GM12864 (cell line): Measurements from ENCODE around the gene HLA-DQA2.
A peak's percentile ranks its signal among the peaks of the same experiment; 100 is the strongest.
"Not testable (repeated sequence)": the region's sequence is repeated elsewhere in the genome, so short reads cannot be mapped to it uniquely, and the experiment has no call there.

Experiments used
- DNase-seq: peaks from one replicate; pipeline ENCODE4 v3.0.0-alpha.2; 2011; ENCODE audit warnings: low read depth
- H3K4me3 ChIP-seq: 2 replicates; pipeline ENCODE4 v1.5.1; 2011; ENCODE audit warnings: mild to moderate bottlenecking, low read depth, low read length, control low read depth
- TF ChIP-seq, protein P1 (sequence below): IDR thresholded peaks from 2 replicates; pipeline ENCODE4 v1.5.1; 2011; ENCODE audit warnings: low read depth, mild to moderate bottlenecking, moderate library complexity, low read length, control low read depth, inconsistent platforms; ENCODE audit errors: missing control alignments

HLA-DQA2 gene

GRCh38 chr6:32775071-32775470, 33.9 kb downstream of the HLA-DQA2 start:
- DNase-seq = no peak
- H3K4me3 ChIP-seq = no peak overlapping the region
- TF ChIP-seq, protein P1, sequence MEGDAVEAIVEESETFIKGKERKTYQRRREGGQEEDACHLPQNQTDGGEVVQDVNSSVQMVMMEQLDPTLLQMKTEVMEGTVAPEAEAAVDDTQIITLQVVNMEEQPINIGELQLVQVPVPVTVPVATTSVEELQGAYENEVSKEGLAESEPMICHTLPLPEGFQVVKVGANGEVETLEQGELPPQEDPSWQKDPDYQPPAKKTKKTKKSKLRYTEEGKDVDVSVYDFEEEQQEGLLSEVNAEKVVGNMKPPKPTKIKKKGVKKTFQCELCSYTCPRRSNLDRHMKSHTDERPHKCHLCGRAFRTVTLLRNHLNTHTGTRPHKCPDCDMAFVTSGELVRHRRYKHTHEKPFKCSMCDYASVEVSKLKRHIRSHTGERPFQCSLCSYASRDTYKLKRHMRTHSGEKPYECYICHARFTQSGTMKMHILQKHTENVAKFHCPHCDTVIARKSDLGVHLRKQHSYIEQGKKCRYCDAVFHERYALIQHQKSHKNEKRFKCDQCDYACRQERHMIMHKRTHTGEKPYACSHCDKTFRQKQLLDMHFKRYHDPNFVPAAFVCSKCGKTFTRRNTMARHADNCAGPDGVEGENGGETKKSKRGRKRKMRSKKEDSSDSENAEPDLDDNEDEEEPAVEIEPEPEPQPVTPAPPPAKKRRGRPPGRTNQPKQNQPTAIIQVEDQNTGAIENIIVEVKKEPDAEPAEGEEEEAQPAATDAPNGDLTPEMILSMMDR = no peak

DNA sequence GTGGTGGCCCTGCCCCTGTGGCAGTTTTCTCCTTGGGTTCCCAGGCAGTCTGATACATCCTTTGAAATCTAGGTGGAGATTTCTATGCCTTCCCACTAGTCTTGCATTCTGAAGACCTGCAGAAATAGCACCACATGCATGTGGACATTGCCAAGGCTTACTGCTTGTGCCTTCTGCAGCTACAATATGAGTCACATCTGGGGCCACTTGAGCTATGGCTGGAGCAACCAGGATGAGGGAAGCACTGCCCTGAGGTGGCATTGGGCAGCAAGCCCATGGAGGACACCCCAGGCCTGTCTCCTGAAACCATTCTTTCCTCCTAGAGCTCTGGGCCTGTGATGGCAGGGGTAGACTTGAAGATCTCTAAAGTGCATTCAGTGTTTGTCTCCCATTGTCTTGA, 37.8 kb downstream of the HLA-DQA2 start:
- DNase-seq = no peak
- no peak overlapping the region for H3K4me3 ChIP-seq
- TF ChIP-seq, protein P1 = no peak

DNA sequence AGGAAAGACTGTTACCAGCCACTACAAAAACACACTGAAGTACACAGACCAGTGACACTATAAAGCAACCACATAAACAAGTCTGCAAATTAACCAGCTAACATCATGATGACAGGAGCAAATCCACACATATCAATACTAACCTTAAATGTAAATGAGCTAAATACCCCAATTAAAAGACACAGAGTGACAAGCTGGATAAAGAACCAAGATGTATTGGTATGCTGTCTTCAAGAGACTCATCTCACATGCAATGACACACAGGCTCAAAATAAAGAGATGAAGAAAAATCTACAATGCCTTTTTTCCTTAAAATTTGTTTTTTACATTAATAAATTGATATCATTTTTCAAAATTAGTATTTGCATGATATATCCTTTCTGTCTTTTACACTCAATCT, 41.7 kb downstream of the HLA-DQA2 start:
- not testable (repeated sequence) for DNase-seq, H3K4me3 ChIP-seq

DNA sequence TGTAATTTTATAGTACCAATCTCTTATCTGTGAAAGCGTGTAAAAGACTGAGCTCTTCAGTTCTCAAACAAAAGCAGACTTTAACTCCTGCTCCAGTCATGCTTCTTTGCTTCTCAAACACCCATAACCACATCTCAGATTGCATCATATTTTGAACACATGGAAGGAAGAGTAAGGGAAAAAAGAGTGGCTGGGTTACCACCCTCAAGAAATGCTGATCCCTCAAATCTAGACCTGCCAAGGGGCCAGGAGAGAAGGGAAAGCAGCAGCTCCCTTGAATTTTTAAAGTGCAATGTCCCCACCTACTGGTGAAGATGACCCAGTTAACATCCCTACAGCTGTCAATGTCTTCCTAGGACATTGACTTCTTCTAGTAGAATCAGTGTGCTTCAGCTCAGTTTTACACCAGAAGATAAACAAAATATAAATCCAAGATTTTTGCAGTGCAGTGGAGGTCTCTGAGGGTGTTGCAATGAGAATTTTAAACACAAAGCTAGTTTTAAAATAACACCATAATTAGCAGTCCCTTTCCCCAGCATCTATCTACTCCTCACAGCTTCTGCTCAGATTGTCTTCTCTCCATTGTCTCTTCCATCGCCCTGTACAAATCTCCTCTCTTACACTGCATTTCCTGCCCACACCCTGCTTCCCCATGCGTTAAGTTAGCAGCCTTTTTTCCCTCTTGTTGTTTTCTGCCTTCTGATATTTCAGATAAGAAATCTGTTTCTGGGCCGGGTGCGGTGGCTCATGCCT, 44.8 kb downstream of the HLA-DQA2 start:
- TF ChIP-seq, protein P1 = peak; percentile 67
- no peak overlapping the region for H3K4me3 ChIP-seq
- no peak for DNase-seq

GRCh38 chr6:32790306-32790705, 49.1 kb downstream of the HLA-DQA2 start:
- TF ChIP-seq, protein P1 = no peak
- no peak for DNase-seq
- H3K4me3 ChIP-seq = no peak overlapping the region

DNA sequence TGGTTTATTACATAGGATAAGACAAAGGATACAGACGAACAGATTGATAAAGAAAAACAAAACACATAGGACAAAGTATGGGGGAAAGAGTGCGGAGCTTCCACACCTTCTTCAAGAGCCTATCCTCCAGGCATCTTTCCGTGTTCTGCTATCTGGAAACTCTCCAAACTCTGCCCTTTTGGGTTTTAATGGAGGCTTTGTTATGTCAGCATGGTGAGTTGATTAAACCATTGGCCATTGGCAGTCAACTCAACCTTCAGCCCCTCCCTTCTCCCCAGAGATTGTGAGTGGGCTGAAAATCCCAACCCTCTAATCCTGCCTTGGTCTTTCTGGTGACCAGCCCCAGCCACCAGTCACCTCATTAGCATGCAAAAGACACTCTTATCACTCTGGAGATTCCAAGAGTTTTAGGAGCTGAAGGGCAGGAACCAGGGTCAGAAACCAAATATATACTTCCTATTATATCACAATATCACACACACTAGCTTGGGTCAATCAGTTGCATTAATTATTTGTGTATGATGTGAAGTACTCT, 51.8 kb downstream of the HLA-DQA2 start:
- DNase-seq = no peak
- H3K4me3 ChIP-seq = no peak overlapping the region
- TF ChIP-seq, protein P1 = no peak

DNA sequence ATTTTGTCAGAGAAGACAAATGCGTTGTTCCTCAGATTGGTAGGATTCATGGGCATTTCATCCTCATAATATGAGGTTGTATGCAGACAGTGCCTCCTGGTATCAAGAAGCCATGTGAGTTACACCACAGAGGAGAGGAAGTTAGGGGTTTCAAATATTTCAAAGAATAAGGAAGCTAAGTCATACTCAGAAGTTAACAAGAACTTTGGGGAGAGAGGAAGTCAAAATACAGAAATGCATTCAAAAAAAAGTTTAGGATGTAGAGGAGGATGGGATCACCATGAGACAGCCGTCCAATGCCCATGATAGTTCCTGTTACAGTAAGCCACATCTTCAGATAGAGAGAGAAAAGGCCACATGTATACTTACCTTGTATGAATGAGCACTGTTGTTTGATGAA, 53.3 kb downstream of the HLA-DQA2 start:
- TF ChIP-seq, protein P1 = no peak
- no peak overlapping the region for H3K4me3 ChIP-seq
- no peak for DNase-seq
